Measurements from ENCODE around the gene CUEDC2.

The CUEDC2 gene

DNA sequence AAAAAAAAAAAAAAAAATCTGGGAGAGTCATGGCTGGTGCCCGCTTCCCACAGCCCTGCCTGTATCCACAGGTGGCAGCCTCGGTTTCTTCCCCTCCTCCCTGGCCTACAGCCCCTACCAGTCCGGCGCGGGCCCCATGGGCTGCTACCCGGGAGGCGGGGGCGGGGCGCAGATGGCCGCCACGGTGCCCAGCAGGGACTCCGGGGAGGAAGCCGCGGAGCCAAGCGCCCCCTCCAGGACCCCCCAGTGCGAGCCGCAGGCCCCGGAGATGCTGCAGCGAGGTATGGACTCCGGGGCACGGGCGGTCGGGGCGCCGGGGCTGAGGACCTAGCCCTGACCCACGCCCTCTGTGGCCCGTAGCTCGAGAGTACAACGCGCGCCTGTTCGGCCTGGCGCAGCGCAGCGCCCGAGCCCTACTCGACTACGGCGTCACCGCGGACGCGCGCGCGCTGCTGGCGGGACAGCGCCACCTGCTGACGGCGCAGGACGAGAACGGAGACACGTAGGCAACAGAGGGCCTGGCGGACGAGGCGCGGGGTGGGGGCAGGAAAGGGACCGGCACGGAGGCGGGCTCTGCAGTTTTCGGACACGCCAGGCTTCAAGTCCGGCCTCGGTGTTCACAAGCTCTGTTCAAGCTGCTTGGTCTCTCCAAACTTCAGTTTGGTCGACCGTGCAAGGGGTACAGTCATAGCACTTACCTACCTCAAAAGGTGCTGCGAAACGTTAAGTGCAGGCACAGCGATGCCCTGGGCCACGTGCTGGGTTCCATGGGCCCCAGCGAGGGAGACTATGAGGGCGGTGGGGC is 33.0 kb downstream of the CUEDC2 start:
- peak; percentile 85 for DNase-seq (ENCODE audit: low spot score)
- Histone ChIP-seq H3K4me3 (peak overlapping the region; percentile 89), H3K27ac (peak overlapping the region; percentile 91 to 96)
- TF ChIP-seq, protein P1, sequence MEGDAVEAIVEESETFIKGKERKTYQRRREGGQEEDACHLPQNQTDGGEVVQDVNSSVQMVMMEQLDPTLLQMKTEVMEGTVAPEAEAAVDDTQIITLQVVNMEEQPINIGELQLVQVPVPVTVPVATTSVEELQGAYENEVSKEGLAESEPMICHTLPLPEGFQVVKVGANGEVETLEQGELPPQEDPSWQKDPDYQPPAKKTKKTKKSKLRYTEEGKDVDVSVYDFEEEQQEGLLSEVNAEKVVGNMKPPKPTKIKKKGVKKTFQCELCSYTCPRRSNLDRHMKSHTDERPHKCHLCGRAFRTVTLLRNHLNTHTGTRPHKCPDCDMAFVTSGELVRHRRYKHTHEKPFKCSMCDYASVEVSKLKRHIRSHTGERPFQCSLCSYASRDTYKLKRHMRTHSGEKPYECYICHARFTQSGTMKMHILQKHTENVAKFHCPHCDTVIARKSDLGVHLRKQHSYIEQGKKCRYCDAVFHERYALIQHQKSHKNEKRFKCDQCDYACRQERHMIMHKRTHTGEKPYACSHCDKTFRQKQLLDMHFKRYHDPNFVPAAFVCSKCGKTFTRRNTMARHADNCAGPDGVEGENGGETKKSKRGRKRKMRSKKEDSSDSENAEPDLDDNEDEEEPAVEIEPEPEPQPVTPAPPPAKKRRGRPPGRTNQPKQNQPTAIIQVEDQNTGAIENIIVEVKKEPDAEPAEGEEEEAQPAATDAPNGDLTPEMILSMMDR (IDR thresholded peaks at IDR 0.05) = peak; percentile 90

DNA sequence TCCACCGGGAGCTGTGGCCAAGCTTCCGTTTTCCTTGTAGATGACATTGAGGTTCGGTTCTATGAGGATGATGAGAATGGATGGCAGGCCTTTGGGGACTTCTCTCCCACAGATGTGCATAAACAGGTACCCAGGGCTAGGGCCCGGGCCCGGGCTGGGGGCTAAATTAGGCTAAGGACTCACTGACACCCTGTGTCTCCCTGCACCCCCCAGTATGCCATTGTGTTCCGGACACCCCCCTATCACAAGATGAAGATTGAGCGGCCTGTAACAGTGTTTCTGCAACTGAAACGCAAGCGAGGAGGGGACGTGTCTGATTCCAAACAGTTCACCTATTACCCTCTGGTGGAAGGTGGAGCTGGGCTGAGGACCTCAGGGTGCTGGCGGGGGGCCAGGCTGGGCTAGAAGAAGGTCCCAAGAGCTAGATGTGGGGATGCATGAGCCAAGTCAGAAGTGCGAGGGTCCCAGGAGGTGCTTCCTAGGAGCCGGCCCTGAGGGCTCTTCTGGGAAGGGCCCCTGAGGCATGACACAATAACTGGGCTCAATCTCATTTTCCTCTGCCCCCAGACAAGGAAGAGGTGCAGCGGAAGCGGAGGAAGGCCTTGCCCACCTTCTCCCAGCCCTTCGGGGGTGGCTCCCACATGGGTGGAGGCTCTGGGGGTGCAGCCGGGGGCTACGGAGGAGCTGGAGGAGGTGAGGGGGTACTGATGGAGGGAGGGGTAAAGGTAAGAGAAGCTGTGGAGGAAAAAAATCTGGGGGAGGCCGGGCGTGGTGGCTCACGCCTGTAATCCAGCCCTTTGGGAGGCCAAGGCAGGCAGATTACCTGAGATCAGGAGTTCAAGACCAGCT is 34.0 kb downstream of the CUEDC2 start:
- peak overlapping the region; percentile 89 for H3K4me3 ChIP-seq
- TF ChIP-seq, protein P1 (IDR thresholded peaks at IDR 0.05) = no peak
- H3K27ac ChIP-seq = peak overlapping the region; percentile 91 to 96
- no peak for DNase-seq (ENCODE audit: low spot score)

- Histone ChIP-seq H3K4me3 (no peak overlapping the region), H3K27ac (no peak overlapping the region)
- DNase-seq (ENCODE audit: low spot score) = no peak
- TF ChIP-seq, protein P1 (IDR thresholded peaks at IDR 0.05) = no peak
Observed at GRCh38 chr10:102397222-102398171, 34.9 kb downstream of the CUEDC2 start.

DNA sequence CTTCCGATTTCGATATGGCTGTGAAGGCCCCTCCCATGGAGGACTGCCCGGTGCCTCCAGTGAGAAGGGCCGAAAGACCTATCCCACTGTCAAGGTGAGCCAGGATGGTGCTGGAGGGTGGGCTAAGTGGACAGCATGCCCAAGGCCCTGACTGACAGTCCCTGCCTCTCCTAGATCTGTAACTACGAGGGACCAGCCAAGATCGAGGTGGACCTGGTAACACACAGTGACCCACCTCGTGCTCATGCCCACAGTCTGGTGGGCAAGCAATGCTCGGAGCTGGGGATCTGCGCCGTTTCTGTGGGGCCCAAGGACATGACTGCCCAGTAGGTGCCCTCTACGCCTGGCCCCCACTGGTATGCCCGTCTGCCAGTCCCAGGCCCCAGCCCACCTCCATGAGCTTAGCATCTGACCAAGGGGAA is 35.6 kb downstream of the CUEDC2 start:
- DNase-seq (ENCODE audit: low spot score) = no peak

DNA sequence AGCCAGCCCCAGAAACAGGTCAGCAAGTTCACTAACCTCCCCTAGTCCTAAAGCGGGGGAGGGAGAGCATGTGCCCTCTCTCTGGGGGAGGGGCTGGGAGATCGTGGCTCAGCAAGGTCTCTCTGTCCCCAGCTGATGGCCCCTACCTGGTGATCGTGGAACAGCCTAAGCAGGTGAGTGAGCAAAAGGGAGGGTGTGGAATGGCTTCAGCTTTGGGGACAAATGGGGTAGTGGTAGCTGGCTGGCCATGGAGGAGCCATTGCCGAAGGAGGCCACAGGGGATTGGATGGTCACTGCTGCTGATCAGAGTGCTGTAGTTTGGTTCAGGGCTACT is 36.1 kb downstream of the CUEDC2 start:
- TF ChIP-seq, protein P1 (IDR thresholded peaks at IDR 0.05) = no peak
- peak overlapping the region; percentile 90 for H3K4me3 ChIP-seq
- H3K27ac ChIP-seq = peak overlapping the region; percentile 97 to 98
- DNase-seq (ENCODE audit: low spot score) = no peak

More for the DNA sequence above, 35.6 kb downstream of the CUEDC2 start:
- H3K27ac ChIP-seq = peak overlapping the region in 1 of 2 donors; percentile 98
- TF ChIP-seq, protein P1 (IDR thresholded peaks at IDR 0.05) = no peak
- H3K4me3 ChIP-seq = peak overlapping the region; percentile 90

Data from coronary artery (tissue), 2 donors.